IPS-20b (cell line): ENCODE results near the gene ZNF169.
"Not testable (repeated sequence)": the region's sequence is repeated elsewhere in the genome, so short reads cannot be mapped to it uniquely, and the experiment has no call there.

Source experiments
- H3K27ac ChIP-seq: one replicate; pipeline ENCODE4 v1.5.1; 2013; ENCODE audit warnings: low read length
- H3K27me3 ChIP-seq: 2 replicates; pipeline ENCODE4 v1.6.1; 2013; ENCODE audit warnings: mild to moderate bottlenecking, low read length, inconsistent platforms; ENCODE audit not compliant: insufficient read depth
- H3K36me3 ChIP-seq: 2 replicates; pipeline ENCODE4 v1.6.1; 2013; ENCODE audit warnings: low read depth, mild to moderate bottlenecking, inconsistent platforms, low read length, moderate library complexity; ENCODE audit not compliant: insufficient read depth
- H3K4me1 ChIP-seq: 2 replicates; pipeline ENCODE4 v1.6.1; 2013; ENCODE audit warnings: mild to moderate bottlenecking, control low read depth, inconsistent platforms, low read length, moderate library complexity; ENCODE audit not compliant: insufficient read depth
- H3K4me3 ChIP-seq: 2 replicates; pipeline ENCODE4 v1.5.1; 2013; ENCODE audit warnings: mild to moderate bottlenecking, low read length, inconsistent platforms
- H3K9ac ChIP-seq: 2 replicates; pipeline ENCODE4 v1.6.1; 2013; ENCODE audit warnings: low read depth, mild to moderate bottlenecking, inconsistent platforms, low read length, moderate library complexity
- H3K9me3 ChIP-seq: 2 replicates; pipeline ENCODE4 v1.6.1; 2013; ENCODE audit warnings: mild to moderate bottlenecking, low read depth, low read length, inconsistent platforms; ENCODE audit not compliant: insufficient read depth

Gene ZNF169

DNA sequence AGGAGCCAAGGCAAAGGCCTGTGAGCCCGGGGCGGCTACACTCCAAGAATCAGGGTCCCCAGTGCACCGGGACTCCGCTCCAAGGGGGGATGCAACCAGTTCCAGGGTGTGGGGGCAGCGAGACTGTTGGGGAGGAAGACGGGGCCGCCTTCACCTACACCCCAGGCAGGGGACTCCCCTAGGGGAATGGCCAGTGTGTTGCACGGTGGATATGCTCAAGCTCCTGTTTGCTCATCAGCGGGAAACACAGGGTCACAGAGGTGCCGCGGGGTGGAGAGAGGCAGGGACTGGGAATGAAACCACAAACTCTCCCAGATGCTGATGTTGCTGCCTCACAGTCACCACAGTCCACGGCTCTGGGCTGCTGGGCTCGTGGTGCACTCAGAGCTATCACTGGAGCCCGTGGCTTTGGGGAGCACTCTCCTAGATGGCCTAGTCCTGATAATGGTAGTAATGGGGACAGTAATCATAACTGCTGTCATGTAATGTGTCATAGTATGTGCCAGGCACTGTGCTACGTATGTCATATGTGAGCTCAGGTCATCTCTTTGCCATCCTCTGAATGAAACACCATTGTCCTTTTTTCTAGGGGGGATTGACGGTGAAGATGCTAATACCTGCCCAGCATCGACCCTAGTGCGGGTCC is 64.2 kb downstream of the ZNF169 start:
- H3K36me3 ChIP-seq, H3K4me3 ChIP-seq: not testable (repeated sequence)

GRCh38 chr9:94325583-94325982 is 66.5 kb downstream of the ZNF169 start:
- not testable (repeated sequence) for H3K4me1 ChIP-seq, H3K9ac ChIP-seq, H3K27me3 ChIP-seq, H3K4me3 ChIP-seq, H3K9me3 ChIP-seq, H3K27ac ChIP-seq, H3K36me3 ChIP-seq

More for the DNA sequence above, 64.2 kb downstream of the ZNF169 start:
- H3K27me3 ChIP-seq, H3K4me1 ChIP-seq, H3K27ac ChIP-seq, H3K9ac ChIP-seq, H3K9me3 ChIP-seq: not testable (repeated sequence)

- H3K27ac ChIP-seq, H3K4me1 ChIP-seq, H3K4me3 ChIP-seq, H3K36me3 ChIP-seq, H3K9ac ChIP-seq, H3K9me3 ChIP-seq, H3K27me3 ChIP-seq: not testable (repeated sequence)
Measured at GRCh38 chr9:94328544-94328943, 69.4 kb downstream of the ZNF169 start, which contains the start of gene NUTM2F. NUTM2F (minus strand) TSS chr9:94328644; CDS start chr9:94328623, 21 bp downstream.

GRCh38 chr9:94336445-94336844 is 77.3 kb downstream of the ZNF169 start:
- not testable (repeated sequence) for H3K36me3 ChIP-seq, H3K4me3 ChIP-seq, H3K27ac ChIP-seq, H3K9me3 ChIP-seq, H3K9ac ChIP-seq, H3K27me3 ChIP-seq, H3K4me1 ChIP-seq

GRCh38 chr9:94338723-94339122 is 79.6 kb downstream of the ZNF169 start:
- H3K9ac ChIP-seq, H3K36me3 ChIP-seq, H3K4me3 ChIP-seq, H3K27me3 ChIP-seq, H3K27ac ChIP-seq, H3K9me3 ChIP-seq, H3K4me1 ChIP-seq: not testable (repeated sequence)

GRCh38 chr9:94339657-94340056 is 80.6 kb downstream of the ZNF169 start:
- not testable (repeated sequence) for H3K27ac ChIP-seq, H3K36me3 ChIP-seq, H3K9ac ChIP-seq, H3K9me3 ChIP-seq, H3K4me3 ChIP-seq, H3K4me1 ChIP-seq, H3K27me3 ChIP-seq

GRCh38 chr9:94340750-94341149 is 81.7 kb downstream of the ZNF169 start:
- H3K4me1 ChIP-seq, H3K4me3 ChIP-seq, H3K27me3 ChIP-seq, H3K9me3 ChIP-seq, H3K9ac ChIP-seq, H3K27ac ChIP-seq, H3K36me3 ChIP-seq: not testable (repeated sequence)

GRCh38 chr9:94341703-94342102 is 82.6 kb downstream of the ZNF169 start:
- H3K27ac ChIP-seq, H3K4me1 ChIP-seq, H3K9me3 ChIP-seq, H3K9ac ChIP-seq, H3K36me3 ChIP-seq, H3K4me3 ChIP-seq, H3K27me3 ChIP-seq: not testable (repeated sequence)

- H3K27ac ChIP-seq, H3K4me1 ChIP-seq, H3K36me3 ChIP-seq, H3K9ac ChIP-seq, H3K4me3 ChIP-seq, H3K9me3 ChIP-seq, H3K27me3 ChIP-seq: not testable (repeated sequence)
Measured at GRCh38 chr9:94347451-94347850, 88.4 kb downstream of the ZNF169 start.

DNA sequence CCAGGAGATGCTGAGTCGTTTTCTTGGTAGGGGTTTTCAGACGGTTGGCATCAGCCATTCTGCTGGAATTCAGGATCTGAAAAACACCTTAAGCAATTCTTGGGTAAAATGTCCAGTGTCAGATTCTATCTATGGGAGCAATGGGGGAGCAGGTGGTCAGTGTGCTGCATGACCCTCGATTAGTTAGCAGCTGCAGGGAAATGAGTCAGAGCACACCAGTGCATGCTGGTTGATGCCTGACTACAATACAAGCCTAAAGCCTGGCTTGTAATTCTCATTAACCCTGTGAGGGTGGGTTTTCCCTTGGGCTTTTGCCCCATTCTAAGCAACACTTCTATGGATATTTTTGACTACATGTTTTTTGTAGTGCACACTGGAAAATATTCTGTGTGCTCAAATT is 89.7 kb downstream of the ZNF169 start:
- not testable (repeated sequence) for H3K9ac ChIP-seq, H3K4me1 ChIP-seq, H3K36me3 ChIP-seq, H3K27ac ChIP-seq, H3K9me3 ChIP-seq, H3K4me3 ChIP-seq, H3K27me3 ChIP-seq
